SK-N-SH treated with all-trans-retinoic acid at 6 μM for 48 hours (cell line): Measurements from ENCODE around the gene LAMC1.
A peak's percentile ranks its signal among the peaks of the same experiment; 100 is the strongest.

ENCODE experiments used
- ATAC-seq: fragments of 200-7000 bp; cut with Tn5 transposase; 3 replicates; pipeline ENCODE4 v1.9.1; 2020; ENCODE audit warnings: mild to moderate bottlenecking, moderate library complexity
- ARNTL ChIP-seq: fragments of 450-650 bp; formaldehyde crosslinking; IDR thresholded peaks from 2 replicates; pipeline ENCODE4 v1.5.0; 2020; ENCODE audit warnings: low read depth, mild to moderate bottlenecking, moderate library complexity, borderline replicate concordance
- BACH2 ChIP-seq: fragments of 250-450 bp; sonication (Bioruptor Pico); IDR thresholded peaks from 2 replicates; pipeline ENCODE4 v1.9.0; 2021; ENCODE audit warnings: mild to moderate bottlenecking, borderline replicate concordance
- CSDC2 ChIP-seq: fragments of 250-450 bp; sonication (Bioruptor Pico); IDR thresholded peaks from 2 replicates; pipeline ENCODE4 v1.5.0; 2020; ENCODE audit warnings: mild to moderate bottlenecking, moderate library complexity
- ESRRG ChIP-seq: fragments of 250-450 bp; sonication (Bioruptor Pico); IDR thresholded peaks from 2 replicates; pipeline ENCODE4 v1.6.1; 2021; ENCODE audit warnings: mild to moderate bottlenecking
- GLIS3 ChIP-seq: fragments of 250-450 bp; sonication (Bioruptor Pico); IDR thresholded peaks from 2 replicates; pipeline ENCODE4 v1.5.0; 2020; ENCODE audit warnings: mild to moderate bottlenecking, moderate library complexity
- ISL1 ChIP-seq: fragments of 250-450 bp; sonication (Bioruptor Pico); IDR thresholded peaks from 2 replicates; pipeline ENCODE4 v2.1.2; 2022; ENCODE audit warnings: mild to moderate bottlenecking, moderate library complexity
- OSR1 ChIP-seq: fragments of 250-450 bp; sonication (Bioruptor Pico); IDR thresholded peaks from 2 replicates; pipeline ENCODE4 v1.8.0; 2022; ENCODE audit warnings: moderate library complexity, mild to moderate bottlenecking, inconsistent platforms
- PPARA ChIP-seq: fragments of 250-450 bp; sonication (Bioruptor Pico); IDR thresholded peaks from 2 replicates; pipeline ENCODE4 v1.5.0; 2020; ENCODE audit warnings: mild to moderate bottlenecking, borderline replicate concordance
- RARB ChIP-seq: fragments of 250-450 bp; sonication (Bioruptor Pico); IDR thresholded peaks from 2 replicates; pipeline ENCODE4 v1.8.0; 2021; ENCODE audit warnings: mild to moderate bottlenecking, moderate library complexity
- SNAI2 ChIP-seq: fragments of 250-450 bp; sonication (Bioruptor Pico); IDR thresholded peaks from 2 replicates; pipeline ENCODE4 v1.5.0; 2020; ENCODE audit warnings: mild to moderate bottlenecking, moderate library complexity
- TCF4 ChIP-seq: fragments of 250-450 bp; sonication (Bioruptor Pico); IDR thresholded peaks from 2 replicates; pipeline ENCODE4 v1.8.0; 2021; ENCODE audit warnings: mild to moderate bottlenecking, moderate library complexity, borderline replicate concordance
- TOX ChIP-seq: fragments of 250-450 bp; sonication (Bioruptor Pico); IDR thresholded peaks from 2 replicates; pipeline ENCODE4 v1.8.0; 2021; ENCODE audit warnings: mild to moderate bottlenecking, moderate library complexity, borderline replicate concordance
- ZC3H10 ChIP-seq: fragments of 250-450 bp; sonication (Bioruptor Pico); IDR thresholded peaks from 2 replicates; pipeline ENCODE4 v1.5.1; 2021; ENCODE audit warnings: mild to moderate bottlenecking, moderate library complexity
- ZFP3 ChIP-seq: fragments of 250-450 bp; sonication (Bioruptor Pico); IDR thresholded peaks from 2 replicates; pipeline ENCODE4 v1.5.0; 2020; ENCODE audit warnings: mild to moderate bottlenecking, moderate library complexity
- ZFP30 ChIP-seq: fragments of 450-650 bp; formaldehyde crosslinking; IDR thresholded peaks from 2 replicates; pipeline ENCODE4 v1.5.0; 2022; ENCODE audit warnings: mild to moderate bottlenecking, moderate library complexity
- ZNF70 ChIP-seq: fragments of 450-650 bp; formaldehyde crosslinking; IDR thresholded peaks from 2 replicates; pipeline ENCODE4 v1.5.0; 2020; ENCODE audit warnings: mild to moderate bottlenecking, moderate library complexity
- ZNF8 ChIP-seq: fragments of 450-650 bp; formaldehyde crosslinking; IDR thresholded peaks from 2 replicates; pipeline ENCODE4 v1.5.0; 2020; ENCODE audit warnings: mild to moderate bottlenecking, moderate library complexity
- TF ChIP-seq, protein P1 (sequence below): fragments of 250-450 bp; sonication (Bioruptor Pico); IDR thresholded peaks from 2 replicates; pipeline ENCODE4 v1.5.1; 2020; ENCODE audit warnings: low read depth, mild to moderate bottlenecking, moderate library complexity
- TF ChIP-seq, protein P2 (sequence below): fragments of 250-450 bp; sonication (Bioruptor Pico); IDR thresholded peaks from 2 replicates; pipeline ENCODE4 v1.8.0; 2020; ENCODE audit warnings: mild to moderate bottlenecking, moderate library complexity, borderline replicate concordance
- TF ChIP-seq, protein P3 (sequence below): fragments of 250-450 bp; sonication (Bioruptor Pico); IDR thresholded peaks from 2 replicates; pipeline ENCODE4 v1.5.1; 2021; ENCODE audit warnings: mild to moderate bottlenecking, moderate library complexity

The LAMC1 gene

DNA sequence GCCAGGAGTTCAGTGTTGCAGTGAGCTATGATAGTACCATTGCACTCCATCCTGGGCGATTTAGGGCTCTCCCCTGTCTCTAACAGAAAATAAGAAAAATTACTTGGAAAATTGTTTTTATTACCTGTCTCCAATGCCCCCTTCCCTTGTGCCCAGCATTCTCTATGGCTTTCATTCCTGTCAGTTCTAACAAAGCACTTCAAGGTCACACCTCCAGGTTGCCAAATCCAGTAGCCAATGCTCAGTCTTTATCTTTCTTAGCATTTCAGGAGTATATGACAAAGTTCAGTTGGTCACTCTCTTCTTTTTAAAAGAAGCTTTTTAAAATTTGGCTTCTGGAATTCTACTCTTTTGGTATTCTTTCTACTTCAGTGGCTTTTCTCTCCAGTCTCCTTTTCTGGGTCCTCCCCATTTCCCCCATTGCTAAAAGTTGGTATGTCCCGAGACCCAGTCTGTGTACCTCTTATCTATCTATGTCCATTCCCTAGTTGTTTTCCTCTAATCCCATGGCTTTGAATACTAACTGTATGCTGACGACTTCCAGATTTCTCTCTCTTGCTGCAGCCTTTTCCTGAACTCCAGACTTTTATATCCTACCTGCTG is 69.9 kb downstream of the LAMC1 start:
- ATAC-seq: no peak
- TF ChIP-seq TOX (CRISPR knock-in tag) (no peak), ISL1 (CRISPR knock-in tag) (no peak), ZNF8 (CRISPR knock-in tag) (no peak), OSR1 (CRISPR knock-in tag) (no peak), ZFP30 (CRISPR knock-in tag) (no peak), GLIS3 (CRISPR knock-in tag) (no peak), ZC3H10 (CRISPR knock-in tag) (no peak), ESRRG (CRISPR knock-in tag) (no peak), BACH2 (no peak), TCF4 (CRISPR knock-in tag) (no peak), ZFP3 (CRISPR knock-in tag) (no peak)
- TF ChIP-seq, protein P1, sequence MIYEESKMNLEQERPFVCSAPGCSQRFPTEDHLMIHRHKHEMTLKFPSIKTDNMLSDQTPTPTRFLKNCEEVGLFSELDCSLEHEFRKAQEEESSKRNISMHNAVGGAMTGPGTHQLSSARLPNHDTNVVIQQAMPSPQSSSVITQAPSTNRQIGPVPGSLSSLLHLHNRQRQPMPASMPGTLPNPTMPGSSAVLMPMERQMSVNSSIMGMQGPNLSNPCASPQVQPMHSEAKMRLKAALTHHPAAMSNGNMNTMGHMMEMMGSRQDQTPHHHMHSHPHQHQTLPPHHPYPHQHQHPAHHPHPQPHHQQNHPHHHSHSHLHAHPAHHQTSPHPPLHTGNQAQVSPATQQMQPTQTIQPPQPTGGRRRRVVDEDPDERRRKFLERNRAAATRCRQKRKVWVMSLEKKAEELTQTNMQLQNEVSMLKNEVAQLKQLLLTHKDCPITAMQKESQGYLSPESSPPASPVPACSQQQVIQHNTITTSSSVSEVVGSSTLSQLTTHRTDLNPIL (CRISPR knock-in tag): no peak
- TF ChIP-seq, all 23 proteins: peak for 0

DNA sequence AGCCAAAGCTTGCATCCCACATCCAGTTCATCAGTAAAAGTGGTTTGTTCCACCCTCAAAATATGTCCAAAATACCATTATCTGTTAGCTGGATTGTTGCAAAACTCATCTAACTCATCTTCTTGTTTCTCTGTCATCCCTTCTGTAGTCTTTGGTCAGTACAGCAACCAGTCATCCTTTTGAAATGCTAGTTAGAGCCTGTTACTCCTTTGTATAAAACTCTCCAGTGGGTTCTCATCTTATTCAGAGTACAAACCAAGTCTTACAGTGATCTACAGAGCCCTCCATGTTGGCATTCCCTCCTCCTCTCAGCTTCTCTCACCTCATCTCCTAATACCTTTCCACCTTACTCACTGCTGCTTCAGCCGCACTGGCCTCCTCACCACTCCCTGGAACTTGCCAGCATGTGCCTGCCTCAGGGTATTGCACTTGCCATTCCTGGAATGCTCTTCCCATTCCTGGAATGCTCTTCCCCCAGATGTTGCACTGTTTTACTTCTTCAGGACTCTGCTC is 70.6 kb downstream of the LAMC1 start:
- peak; percentile 48 for ATAC-seq
- TF ChIP-seq CSDC2 (CRISPR knock-in tag): no peak
- TF ChIP-seq GLIS3 (CRISPR knock-in tag): no peak
- no peak for TF ChIP-seq ZNF8 (CRISPR knock-in tag)
- TF ChIP-seq TCF4 (CRISPR knock-in tag): no peak
- TF ChIP-seq ARNTL (CRISPR knock-in tag): no peak

DNA sequence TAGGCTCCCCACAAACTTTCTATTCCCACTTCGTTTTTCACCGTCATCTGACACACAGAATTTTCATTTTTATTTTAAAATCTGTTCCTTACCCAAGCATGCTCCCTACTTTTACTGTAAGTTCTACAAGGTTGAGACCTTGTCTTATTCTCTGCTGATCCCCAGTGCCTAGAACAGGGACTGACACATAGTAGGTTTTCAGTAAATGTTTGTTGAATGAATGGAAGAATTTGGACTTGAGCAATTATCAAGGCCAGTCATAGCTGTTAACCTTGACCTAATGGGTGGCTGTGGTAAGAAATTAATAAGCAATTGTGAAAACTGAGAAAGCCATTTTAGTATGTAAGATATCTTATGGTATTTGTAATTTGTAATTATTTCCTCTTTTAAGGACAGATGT is 71.1 kb downstream of the LAMC1 start:
- TF ChIP-seq, protein P2, sequence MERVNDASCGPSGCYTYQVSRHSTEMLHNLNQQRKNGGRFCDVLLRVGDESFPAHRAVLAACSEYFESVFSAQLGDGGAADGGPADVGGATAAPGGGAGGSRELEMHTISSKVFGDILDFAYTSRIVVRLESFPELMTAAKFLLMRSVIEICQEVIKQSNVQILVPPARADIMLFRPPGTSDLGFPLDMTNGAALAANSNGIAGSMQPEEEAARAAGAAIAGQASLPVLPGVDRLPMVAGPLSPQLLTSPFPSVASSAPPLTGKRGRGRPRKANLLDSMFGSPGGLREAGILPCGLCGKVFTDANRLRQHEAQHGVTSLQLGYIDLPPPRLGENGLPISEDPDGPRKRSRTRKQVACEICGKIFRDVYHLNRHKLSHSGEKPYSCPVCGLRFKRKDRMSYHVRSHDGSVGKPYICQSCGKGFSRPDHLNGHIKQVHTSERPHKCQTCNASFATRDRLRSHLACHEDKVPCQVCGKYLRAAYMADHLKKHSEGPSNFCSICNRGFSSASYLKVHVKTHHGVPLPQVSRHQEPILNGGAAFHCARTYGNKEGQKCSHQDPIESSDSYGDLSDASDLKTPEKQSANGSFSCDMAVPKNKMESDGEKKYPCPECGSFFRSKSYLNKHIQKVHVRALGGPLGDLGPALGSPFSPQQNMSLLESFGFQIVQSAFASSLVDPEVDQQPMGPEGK (CRISPR knock-in tag): no peak
- TF ChIP-seq PPARA: no peak
- TF ChIP-seq, protein P1 (CRISPR knock-in tag): no peak
- TF ChIP-seq SNAI2 (CRISPR knock-in tag): no peak
- no peak for TF ChIP-seq TOX (CRISPR knock-in tag)
- TF ChIP-seq ARNTL (CRISPR knock-in tag): no peak
- no peak for TF ChIP-seq ESRRG (CRISPR knock-in tag)
- TF ChIP-seq, protein P3, sequence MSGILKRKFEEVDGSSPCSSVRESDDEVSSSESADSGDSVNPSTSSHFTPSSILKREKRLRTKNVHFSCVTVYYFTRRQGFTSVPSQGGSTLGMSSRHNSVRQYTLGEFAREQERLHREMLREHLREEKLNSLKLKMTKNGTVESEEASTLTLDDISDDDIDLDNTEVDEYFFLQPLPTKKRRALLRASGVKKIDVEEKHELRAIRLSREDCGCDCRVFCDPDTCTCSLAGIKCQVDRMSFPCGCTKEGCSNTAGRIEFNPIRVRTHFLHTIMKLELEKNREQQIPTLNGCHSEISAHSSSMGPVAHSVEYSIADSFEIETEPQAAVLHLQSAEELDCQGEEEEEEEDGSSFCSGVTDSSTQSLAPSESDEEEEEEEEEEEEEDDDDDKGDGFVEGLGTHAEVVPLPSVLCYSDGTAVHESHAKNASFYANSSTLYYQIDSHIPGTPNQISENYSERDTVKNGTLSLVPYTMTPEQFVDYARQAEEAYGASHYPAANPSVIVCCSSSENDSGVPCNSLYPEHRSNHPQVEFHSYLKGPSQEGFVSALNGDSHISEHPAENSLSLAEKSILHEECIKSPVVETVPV: no peak
- TF ChIP-seq TCF4 (CRISPR knock-in tag): no peak
- no peak for TF ChIP-seq ZNF70 (CRISPR knock-in tag)
- no peak for TF ChIP-seq ZC3H10 (CRISPR knock-in tag)
- TF ChIP-seq OSR1 (CRISPR knock-in tag): no peak
- no peak for TF ChIP-seq ZFP3 (CRISPR knock-in tag)
- no peak for TF ChIP-seq CSDC2 (CRISPR knock-in tag)
- no peak for ATAC-seq

DNA sequence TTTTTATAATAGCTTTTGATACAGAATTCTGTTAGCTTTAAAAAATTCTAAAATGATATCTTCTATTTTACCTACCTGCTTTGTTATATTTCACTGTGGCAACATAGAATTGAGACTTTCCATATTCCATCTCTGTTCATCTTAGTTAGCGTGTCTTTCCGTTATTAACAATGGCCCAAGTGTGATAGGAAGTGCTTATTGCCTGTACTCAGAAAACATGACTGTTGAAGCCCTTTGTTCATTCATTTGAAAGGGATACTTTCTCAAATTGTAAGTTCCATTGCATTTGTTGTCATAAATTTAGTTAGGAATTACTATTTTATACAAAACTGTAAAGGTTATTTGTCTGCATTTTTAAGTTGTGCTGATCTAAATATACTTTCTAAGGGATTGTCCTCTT is 73.1 kb downstream of the LAMC1 start:
- no peak for ATAC-seq
- TF ChIP-seq TCF4 (CRISPR knock-in tag): no peak
- TF ChIP-seq RARB: no peak
- no peak for TF ChIP-seq BACH2
- TF ChIP-seq PPARA: no peak

DNA sequence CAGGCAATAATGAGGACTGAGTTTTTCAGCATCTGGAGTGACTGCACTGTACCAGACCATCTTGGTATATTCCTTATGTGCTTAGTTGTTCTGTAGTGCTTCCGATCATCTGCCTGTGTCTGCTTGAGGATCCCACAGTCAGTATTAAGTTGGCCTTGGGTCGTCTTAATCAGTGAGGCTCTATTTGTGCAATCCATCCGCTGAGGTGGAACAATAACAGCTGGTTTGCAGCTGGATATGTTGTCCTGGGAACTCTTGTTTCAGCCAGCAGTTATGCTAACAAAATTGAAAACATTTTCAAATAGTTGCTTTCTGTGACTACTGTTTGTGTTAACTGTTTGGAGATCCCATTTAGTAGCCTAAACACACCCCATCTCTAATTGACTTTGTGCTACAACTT is 73.7 kb downstream of the LAMC1 start:
- TF ChIP-seq ZC3H10 (CRISPR knock-in tag) (no peak), BACH2 (no peak), GLIS3 (CRISPR knock-in tag) (no peak), ISL1 (CRISPR knock-in tag) (no peak)
- TF ChIP-seq, all 23 proteins: peak for 0
- ATAC-seq: no peak
